Fibroblast of lung (primary cell): Measurements from ENCODE around the gene APOA4.

ENCODE experiments used
- CTCF ChIP-seq, 2 donors: IDR thresholded peaks in 1 of 2; conservative IDR thresholded peaks in 1 of 2; 1 replicate in 1 of 2; 2 replicates in 1 of 2; pipeline ENCODE4 v1.5.1; 2011 to 2012; ENCODE audit warnings: low read length in 2 of 2, control low read depth in 1 of 2, inconsistent platforms in 1 of 2, low read depth in 1 of 2, mild to moderate bottlenecking in 1 of 2
- EZH2 ChIP-seq: IDR thresholded peaks from 2 replicates; pipeline ENCODE4 v1.5.1; 2012; ENCODE audit warnings: low read length, control low read depth, mild to moderate bottlenecking; ENCODE audit errors: missing control alignments

GRCh38 chr11:116847612-116848011 lies 24.5 kb upstream of the APOA4 start:
- TF ChIP-seq CTCF (conservative IDR thresholded peaks at IDR 0.05 in 1 of 2, IDR thresholded peaks at IDR 0.05 in 1 of 2; ENCODE audit: low read depth in 1 of 2, low read length in 2 of 2) (no peak), EZH2 (no peak)
